Measurements from ENCODE around the gene ANP32E. TPM values are rescaled to one million over a fixed set of nuclear protein-coding genes. Genes with fewer than 3 reads are reported as not detected.
"Not testable (repeated sequence)": the region's sequence is repeated elsewhere in the genome, so short reads cannot be mapped to it uniquely, and the experiment has no call there.

Gene ANP32E
- total RNA-seq, 1 donor from 2014 or later = 18.8 TPM

DNA sequence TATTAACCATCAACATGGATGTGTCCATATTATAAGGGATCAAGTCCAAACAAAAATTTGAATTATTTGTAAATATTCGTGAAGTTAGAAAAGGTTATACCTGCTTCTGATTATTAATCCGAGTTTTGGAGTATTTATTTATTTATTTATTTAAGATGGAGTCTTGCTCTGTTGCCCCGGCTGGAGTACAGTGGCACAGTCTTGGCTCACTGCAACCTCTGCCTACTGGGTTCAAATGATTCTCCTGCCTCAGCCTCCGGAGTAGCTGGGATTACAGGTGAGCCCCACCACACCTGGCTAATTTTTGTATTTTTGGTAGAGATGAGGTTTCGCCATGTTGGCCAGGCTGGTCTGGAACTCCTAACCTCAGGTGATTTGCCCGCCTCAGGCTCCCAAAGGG lies 20.1 kb downstream of the ANP32E start:
- FAIRE-seq; DNase-seq (ENCODE audit: low spot score in 2 of 2): not testable (repeated sequence)

DNA sequence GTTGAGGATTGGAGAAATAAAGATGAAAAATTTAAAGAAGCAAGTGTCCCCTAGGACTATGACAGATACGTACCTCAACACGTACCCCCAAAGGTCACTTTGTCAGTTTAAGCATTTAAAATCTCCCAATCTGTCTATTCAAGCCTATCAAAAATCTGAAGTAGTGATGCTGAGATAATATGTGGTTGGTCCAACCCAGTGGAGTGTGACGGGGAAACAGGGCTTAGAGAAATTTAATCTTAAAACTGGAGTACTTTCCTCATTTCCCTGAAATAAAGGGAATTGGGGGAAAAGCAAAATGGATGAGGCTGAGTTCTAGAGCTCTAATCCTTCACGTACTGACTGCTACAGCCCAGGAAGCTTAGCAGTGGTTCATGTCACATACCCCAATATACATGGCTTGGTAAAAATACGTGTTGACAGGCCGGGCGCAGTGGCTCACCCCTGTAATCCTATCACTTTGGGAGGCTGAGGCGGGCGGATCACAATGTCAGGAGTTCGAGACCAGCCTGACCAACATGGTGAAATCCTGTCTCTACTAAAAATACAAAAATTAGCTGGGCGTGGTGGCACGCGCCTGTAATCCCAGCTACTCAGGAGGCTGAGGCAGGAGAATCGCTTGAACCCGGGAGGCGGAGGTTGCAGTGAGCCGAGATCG lies 21.7 kb downstream of the ANP32E start:
- FAIRE-seq; DNase-seq (ENCODE audit: low spot score in 2 of 2): not testable (repeated sequence)

- DNase-seq (ENCODE audit: low spot score in 2 of 2) (peak; percentile 81 to 88), FAIRE-seq (no peak)
Measured at GRCh38 chr1:150213170-150214098, 22.5 kb downstream of the ANP32E start.

DNA sequence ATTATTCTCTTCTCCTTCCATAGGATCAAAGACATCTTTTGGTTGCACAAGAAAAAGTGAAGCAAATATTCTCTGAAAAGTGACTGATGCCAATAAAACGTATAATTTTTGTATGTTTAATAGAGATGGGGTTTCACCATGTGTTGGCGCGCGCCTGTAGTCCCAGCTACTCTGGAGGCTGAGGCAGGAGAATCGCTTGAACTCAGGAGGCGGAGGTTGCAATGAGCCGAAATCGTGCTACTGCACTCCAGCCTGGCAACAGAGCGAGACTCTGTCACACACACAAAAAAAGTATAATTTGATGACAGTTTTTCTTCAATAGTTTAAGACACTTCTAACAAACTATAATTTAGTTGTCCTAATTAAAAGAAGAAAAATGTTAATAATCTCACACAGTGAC lies 23.8 kb downstream of the ANP32E start:
- FAIRE-seq (no peak), DNase-seq (ENCODE audit: low spot score in 2 of 2) (no peak)

DNA sequence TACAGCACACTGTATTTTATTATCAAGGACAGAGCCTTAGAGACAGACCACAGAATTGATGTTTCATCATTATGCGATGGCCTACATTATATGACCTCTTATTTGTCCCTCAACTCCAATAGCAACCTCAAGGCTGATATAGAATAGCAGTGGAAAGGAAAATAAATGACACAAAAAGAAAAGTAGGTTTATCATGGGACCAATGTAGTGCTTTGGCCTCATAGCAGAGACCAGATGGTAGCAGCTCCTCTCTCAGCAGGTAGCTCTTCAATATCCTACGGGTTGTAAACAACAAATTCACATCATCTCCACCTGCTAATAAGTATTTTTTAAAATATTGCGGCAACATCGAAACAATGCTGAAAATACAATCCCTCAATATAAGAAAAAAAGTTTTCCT lies 25.2 kb downstream of the ANP32E start:
- no peak for FAIRE-seq
- no peak for DNase-seq (ENCODE audit: low spot score in 2 of 2)

GRCh38 chr1:150210091-150210490 lies 25.8 kb downstream of the ANP32E start:
- DNase-seq (ENCODE audit: low spot score in 2 of 2) (no peak), FAIRE-seq (no peak)

DNA sequence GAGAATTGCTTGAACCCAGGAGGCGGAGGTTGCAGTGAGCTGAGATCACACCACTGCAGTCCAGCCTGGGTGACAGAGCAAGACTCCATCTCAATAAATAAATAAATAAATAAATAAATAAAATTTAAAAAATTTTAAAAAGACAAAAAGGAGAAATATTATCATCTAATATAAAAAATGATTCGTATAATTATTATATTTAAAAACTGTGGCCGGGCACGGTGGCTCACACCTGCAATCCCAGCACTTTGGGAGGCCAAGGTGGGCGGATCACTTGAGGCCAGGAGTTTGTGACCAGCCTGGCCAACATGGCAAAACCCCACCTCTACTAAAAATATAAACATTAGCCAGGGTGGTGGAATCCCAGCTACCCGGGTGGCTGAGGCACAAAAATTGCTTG lies 27.5 kb downstream of the ANP32E start:
- DNase-seq (ENCODE audit: low spot score in 2 of 2); FAIRE-seq: not testable (repeated sequence)

GRCh38 chr1:150207281-150207971 lies 28.5 kb downstream of the ANP32E start:
- DNase-seq (ENCODE audit: low spot score in 2 of 2) = no peak
- no peak for FAIRE-seq

DNA sequence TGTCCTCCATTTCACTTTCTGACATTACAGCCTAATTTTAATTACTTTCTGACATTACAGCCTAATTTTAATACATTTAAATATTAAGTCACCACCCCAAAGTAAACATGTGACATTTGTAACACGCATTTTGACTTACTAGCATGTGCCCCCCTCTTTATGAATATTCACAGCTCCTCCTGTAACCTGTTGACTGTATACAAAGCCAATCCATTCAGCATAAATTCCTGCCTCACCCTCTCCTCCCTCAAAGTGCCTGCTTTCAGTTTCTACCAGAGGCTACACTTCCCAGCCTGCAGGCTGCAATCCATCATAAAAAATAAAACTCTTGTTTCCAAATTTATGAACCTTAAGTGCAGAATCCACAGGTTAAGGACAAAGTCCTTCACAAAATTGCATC lies 39.5 kb downstream of the ANP32E start:
- FAIRE-seq (no peak), DNase-seq (ENCODE audit: low spot score in 2 of 2) (no peak)

DNA sequence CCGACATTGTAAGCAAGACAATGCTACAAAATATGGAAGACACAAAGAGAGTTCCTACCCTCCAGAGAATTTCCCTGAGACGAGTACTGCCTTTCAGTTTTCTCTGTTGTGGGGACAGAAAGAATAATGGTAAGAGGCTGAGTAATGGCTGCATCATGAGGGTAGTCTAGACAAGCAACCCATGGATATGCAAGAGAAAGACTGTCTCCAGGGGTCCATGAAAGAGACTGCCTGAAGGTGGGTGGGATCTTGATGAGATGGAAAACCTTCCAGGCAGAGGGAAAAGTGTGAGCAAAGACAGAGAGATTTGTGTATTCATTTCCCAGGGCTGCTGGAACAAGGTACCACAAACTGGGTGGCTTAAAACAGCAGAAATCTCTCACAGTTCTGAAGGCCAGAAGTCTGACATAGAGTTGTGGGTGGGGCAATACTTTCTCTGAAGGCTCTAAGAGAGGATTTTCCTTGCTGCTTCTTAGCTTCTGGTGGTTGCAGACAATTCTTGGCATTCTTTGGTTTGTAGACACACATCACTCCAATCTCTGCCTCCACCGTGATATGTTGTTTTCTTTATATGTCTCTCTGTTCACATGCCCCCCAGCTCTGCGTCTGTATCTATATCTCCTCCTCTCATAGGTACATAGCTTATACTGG lies 41.4 kb downstream of the ANP32E start:
- FAIRE-seq (no peak), DNase-seq (ENCODE audit: low spot score in 2 of 2) (no peak)

GRCh38 chr1:150192012-150192411 lies 43.9 kb downstream of the ANP32E start:
- FAIRE-seq (no peak), DNase-seq (ENCODE audit: low spot score in 2 of 2) (no peak)

DNA sequence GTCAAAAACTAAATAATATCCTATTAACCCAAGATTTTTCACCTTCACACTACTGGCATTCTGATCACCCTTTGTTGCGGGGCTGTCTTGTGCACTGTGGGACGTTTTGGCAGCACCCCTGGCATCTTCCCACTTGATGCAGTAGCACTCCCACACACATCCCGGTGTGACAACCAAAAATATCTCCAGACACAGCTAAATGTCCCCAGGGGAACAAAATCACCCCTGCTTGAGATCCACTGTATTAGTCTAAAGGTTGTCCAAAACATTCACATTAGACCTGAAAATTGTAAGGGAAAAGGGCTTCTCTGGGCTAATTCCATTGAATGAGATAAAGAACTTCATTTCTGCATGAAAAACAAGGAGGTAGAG lies 48.4 kb downstream of the ANP32E start:
- no peak for DNase-seq (ENCODE audit: low spot score in 2 of 2)
- FAIRE-seq = no peak

- no peak for DNase-seq (ENCODE audit: low spot score in 2 of 2)
- FAIRE-seq = no peak
Measured at GRCh38 chr1:150186789-150187559, 48.9 kb downstream of the ANP32E start.

GRCh38 chr1:150186438-150186788 lies 49.5 kb downstream of the ANP32E start:
- not testable (repeated sequence) for FAIRE-seq

DNA sequence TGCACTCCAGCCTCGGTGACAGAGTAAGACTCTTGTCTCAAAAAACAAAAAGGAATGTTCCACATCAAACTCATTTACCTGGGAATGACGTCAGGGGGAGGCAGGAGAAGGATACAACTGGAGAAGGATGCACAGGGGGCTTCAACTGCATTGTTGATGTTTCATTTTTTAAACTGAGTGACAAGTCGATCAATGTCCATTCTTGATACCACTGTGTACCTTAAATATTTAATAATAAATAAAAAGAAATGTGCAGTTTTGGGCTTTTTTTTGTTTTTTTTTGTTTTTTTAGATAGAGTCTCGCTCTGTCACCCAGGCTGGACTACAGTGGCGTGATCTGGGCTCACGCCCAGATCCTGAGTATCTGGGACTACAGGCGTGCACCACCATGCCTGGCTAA lies 50.4 kb downstream of the ANP32E start:
- no peak for FAIRE-seq
- DNase-seq (ENCODE audit: low spot score in 2 of 2) = no peak

More at GRCh38 chr1:150186438-150186788, 49.5 kb downstream of the ANP32E start:
- DNase-seq (ENCODE audit: low spot score in 2 of 2) = not testable (repeated sequence)

DNA sequence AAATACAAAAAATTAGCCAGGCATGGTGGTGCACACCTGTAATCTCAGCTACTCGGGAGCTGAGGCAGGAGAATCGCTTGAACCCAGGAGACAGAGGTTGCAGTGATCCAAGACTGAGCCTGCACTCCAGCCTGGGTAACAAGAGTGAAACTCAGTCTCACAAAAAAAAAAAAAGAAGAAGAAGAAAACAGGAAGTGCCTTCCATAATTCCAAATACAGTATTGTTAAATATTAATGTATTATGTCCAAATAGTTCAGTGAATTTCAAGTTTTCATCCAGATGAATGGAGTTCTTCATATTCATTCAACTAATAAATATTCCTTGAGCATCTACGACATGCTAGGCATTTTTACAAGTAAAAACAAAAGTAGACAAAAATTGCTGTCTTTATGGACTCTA lies 52.9 kb downstream of the ANP32E start:
- FAIRE-seq = no peak
- DNase-seq (ENCODE audit: low spot score in 2 of 2) = no peak

GRCh38 chr1:150182247-150182646 lies 53.7 kb downstream of the ANP32E start:
- FAIRE-seq = no peak
- peak in 1 of 2 donors; percentile 45 for DNase-seq (ENCODE audit: low spot score in 2 of 2)

DNA sequence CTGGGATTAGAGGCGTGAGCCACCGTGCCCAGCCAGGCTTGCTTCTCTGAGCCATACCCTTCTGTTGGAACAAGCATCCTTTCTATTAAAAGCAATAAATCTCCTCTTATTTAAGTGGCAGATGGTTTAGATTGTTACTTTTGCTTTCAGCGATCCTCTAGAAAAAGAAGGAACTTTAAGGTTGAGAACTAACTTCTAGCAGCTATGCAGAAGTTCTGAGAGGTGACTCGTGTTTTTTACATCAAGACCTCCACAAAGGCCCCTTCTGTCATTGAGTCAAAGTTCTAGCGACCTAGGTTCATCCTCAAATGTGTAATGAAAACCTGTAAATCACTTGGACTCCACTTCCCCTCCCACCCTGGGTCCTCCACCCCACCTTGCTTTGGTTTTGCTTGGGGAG lies 55.4 kb downstream of the ANP32E start:
- FAIRE-seq = no peak
- no peak for DNase-seq (ENCODE audit: low spot score in 2 of 2)

- DNase-seq (ENCODE audit: low spot score in 2 of 2) (no peak), FAIRE-seq (no peak)
Measured at GRCh38 chr1:150179867-150180266, 56.0 kb downstream of the ANP32E start.

DNA sequence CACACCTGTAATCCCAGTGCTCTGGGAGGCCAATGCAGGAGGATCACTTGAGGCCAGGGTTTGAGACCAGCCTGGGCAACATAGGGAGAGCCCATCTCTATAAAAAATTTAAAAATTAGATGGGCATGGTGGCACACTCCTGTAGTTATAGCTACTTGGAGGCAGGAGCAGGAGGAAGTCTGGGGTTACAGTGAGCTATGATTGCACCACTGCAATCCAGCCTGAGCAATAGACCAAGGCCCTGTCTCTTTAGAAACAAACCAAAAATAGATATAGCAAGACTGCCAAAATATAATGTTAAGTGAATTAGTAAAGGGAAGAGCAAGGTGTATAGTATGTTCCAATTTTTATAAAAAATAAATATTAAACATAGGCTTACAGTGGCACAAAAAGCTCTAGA lies 57.4 kb downstream of the ANP32E start:
- no peak for FAIRE-seq
- DNase-seq (ENCODE audit: low spot score in 2 of 2) = no peak
